KBM-7 (cell line): ENCODE results near the gene KLHL15.
"Not testable (repeated sequence)": the region's sequence is repeated elsewhere in the genome, so short reads cannot be mapped to it uniquely, and the experiment has no call there.

ENCODE experiments used
- DNase-seq: peaks from one replicate; pipeline ENCODE4 v3.0.0-alpha.2; 2015
- in situ Hi-C: fragments of 300-500 bp; cut with MboI; formaldehyde crosslinking; loops from 2 replicates; pipeline ENCODE4 v1.14.3; 2020; ENCODE audit warnings: low sequenced_read_pairs, low pct_unique_long_range_greater_than_20kb, mixed read lengths

KLHL15 gene

GRCh38 chrX:24020306-24020876 lies 6.6 kb downstream of the KLHL15 start:
- in situ Hi-C loops, result no loop called here
- no peak for DNase-seq

- in situ Hi-C loops, result no loop called here
- DNase-seq, result peak; percentile 21
These were observed 7.5 kb downstream of the KLHL15 start for GRCh38 chrX:24019448-24019847.

DNA sequence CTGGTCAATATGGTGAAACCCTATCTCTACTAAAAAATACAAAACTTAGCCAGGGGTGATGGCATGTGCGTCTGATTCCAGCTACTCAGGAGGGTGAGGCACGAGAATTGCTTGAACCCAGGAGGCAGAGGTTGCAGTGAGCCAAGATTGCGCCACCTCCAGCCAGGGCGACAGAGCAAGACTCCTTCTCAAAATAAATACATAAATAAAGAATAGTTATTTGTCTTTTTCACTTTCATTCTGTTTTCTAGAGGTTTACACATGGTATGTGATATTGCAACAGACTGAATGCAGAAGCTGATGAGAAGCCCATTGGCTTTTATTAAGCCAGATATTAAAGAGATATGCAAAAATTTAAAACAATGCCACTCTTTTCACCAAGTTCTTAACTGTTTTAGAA lies 8.2 kb downstream of the KLHL15 start:
- in situ Hi-C loops, result no loop called here
- DNase-seq, result no peak

- DNase-seq, result no peak
- in situ Hi-C loops, result no loop called here
These were observed 9.3 kb downstream of the KLHL15 start for GRCh38 chrX:24017674-24018073.

DNA sequence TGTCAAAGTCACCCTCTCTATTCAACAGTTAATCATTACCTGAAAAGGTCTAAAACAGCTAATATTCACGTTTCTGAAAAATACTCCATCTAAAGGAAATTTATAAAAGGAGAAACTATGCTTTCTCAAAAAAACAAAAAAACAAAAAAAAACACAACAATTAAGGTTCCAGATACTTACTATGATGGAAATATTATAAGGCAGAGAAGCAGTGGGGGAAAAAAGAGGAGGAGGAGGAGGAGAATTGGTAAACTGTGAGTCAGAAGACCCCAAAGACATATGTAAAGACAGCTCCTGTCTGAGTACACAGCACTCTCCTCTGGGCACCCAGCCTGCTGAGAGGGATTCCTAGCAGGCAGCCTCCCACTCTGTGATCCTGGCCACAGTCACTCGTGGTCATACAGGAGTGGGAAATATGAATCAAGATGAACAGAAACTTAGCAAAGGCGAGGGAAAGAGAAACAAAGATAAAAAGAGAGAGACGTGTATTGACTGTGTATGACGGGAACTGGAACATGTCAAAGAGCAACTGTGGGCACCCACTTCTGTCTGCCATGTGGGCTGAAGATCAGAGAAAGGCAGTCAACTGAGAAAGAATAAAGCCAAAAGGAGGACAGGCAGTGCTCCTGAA lies 12.5 kb downstream of the KLHL15 start:
- in situ Hi-C loops, result no loop called here
- no peak for DNase-seq

DNA sequence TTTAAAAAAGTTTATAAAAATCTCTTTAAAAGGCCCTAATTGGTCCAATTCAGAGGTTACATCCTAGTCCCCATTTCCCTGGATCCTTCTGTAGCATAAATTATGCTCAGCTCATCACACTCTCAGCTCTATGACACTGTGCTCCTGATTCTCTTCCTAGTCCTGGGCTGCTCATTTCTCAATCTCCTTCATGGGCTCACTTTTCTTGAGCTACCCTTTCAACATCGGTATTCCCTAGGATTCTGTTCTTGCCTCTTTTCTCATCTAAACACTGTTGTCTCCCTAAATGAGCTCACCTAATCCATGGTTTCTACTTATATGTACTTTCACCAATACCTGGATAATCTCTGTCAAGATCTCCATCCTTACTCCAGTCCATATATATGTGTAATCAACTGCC lies 14.7 kb downstream of the KLHL15 start:
- in situ Hi-C loops, result no loop called here
- no peak for DNase-seq

DNA sequence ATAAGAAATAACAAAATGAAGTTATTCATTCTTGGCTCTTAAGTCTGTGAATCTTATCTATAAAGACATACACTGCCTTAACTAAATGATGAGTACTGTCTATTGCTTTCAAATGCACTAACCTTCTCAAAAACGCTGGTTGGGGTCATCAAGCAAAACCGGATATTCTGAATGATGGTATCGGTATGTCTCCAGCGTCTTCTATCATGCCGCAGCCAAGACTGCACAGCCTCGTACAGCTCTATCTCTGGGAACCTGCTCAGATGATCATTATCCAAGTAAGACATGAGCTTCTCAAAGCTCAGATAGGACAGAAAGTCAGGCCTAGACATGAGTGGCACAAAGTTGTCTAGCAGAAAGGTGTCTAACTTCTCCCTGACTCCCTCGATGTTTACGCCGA lies 21.1 kb downstream of the KLHL15 start:
- no peak for DNase-seq
- in situ Hi-C loops, result no loop called here

DNA sequence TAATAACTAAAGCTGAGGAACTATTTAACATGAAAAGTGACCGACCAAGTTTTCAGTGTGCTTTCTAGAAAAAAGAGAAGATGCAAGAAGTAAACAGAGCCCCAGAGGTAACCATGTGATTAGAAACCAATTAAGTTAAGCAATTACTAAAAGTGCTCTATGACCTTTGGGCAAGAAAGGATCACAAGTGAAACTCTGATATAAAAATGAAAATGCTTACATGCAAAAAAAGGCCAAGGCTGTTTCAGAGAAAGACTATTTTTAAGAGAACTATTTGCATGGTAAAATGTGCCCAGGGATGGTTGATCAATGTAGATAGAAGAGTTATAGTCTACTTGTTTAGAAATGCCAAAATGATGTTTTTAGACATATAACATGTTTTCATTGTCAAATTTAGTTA lies 22.0 kb downstream of the KLHL15 start:
- DNase-seq, result no peak
- in situ Hi-C loops, result no loop called here

DNA sequence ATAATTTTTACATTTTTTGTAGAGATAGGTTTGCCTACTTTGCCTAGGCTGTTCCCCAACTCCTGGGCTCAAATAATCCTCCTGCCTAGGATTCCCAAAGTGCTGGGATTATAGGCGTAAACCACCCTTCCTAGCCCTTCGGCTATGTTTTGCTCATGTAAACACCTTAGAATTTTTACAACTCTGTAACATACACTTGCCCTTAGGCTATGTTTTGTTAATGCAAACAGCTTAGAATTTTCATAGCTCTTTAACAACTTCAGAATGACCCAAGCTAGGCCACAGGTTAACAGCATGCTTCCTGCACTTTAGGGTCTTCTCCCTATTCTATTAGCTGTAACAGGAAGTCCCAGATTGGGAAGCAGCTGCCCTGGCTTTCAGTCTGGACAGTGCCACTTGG lies 24.2 kb downstream of the KLHL15 start:
- DNase-seq, result no peak
- in situ Hi-C loops, result no loop called here

GRCh38 chrX:24002167-24002566 lies 24.8 kb downstream of the KLHL15 start:
- DNase-seq, result no peak
- in situ Hi-C loops, result no loop called here

GRCh38 chrX:23999671-24000070 lies 27.3 kb downstream of the KLHL15 start:
- in situ Hi-C loops, result no loop called here
- no peak for DNase-seq

DNA sequence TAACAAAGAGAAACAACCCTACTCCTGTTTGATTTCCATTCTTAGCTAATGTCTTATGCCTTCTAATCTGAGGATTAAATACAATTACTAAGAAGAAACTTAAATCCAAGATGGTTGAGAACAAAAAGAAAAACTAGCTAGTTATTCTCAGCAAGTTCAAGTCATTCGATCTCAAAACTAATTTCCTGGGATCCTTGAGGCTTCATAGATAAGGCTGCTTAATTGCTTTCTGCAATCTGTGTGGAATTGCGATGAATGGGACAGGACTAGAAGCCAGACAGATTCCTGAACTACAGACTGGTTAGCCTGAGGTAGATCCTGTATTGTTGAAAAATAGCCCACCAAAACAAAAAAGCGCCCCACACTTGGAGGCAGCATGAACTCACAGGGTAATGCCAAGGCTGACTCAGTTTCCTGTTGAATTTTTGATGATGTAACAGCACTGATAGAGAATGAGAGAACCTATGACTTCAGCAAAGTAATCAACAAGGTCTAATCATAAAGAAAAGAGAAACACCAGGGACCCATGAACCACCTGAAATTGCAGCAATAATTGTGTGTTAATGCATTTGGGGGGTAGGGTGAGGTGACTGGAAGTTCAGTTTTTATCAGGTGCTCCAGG lies 33.9 kb downstream of the KLHL15 start:
- in situ Hi-C loops, result no loop called here
- no peak for DNase-seq

DNA sequence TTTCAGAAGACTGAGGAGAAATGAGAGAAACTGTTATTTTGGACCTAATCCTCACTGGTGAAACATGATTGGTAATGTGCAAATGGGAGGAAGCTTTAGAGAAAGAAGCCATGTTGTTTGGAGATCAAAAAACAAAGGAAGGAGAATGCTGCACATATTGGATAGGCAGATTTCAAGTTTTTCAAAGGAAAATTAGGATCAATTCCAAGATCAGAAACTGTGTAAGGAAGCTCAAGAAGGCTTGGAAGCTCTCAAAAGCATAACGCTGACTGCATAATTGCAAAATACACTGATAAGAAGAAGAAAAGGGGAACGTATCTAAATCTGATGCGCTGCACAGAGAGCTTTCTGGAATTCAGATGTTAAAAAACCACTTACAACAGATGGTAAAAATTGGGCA lies 34.6 kb downstream of the KLHL15 start:
- DNase-seq, result no peak
- in situ Hi-C loops, result no loop called here

GRCh38 chrX:23990455-23990854 lies 36.5 kb downstream of the KLHL15 start:
- DNase-seq, result no peak
- in situ Hi-C loops, result no loop called here

DNA sequence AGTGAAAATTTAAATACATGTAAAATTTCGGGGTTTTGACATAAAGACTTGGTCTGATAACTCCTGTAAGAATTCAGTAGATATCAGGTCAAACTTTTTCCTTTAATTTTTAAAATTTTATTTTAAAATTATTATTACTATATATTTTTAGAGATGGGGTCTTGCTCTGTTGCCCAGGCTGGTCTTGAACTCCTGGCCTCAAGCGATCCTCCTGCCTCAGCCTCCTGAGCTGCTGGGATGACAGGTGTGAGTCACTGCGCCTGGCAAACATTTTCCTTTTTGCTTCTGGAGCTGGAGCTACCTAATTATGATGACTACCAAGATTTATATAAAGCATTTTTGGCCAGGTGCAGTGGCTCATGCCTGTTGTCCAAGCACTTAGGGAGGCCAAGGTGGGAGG lies 37.3 kb downstream of the KLHL15 start:
- in situ Hi-C loops, result no loop called here
- DNase-seq, result no peak

- in situ Hi-C loops, result no loop called here
- DNase-seq, result no peak
These were observed 44.1 kb downstream of the KLHL15 start for GRCh38 chrX:23982891-23983290.

DNA sequence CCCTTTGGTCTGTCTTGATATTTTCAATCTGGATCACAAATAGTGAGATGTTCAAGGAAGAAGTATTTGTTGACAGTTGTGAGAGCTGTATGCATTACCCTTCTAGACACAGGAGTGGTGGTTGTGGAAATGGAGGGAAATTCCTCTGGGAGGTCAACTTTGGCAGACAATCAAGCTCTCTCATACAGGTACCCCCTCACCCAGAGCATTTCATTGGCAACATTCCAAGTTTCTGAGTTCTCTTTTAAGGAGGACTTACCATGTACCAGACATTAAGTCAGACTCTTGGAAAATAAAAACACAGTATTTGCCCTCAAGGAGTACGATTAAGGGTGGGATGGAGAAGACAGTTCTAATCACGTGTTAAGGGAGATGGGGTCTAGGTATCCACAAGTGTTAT lies 45.3 kb downstream of the KLHL15 start:
- in situ Hi-C loops, result no loop called here
- DNase-seq, result no peak

GRCh38 chrX:23981222-23981621 lies 45.8 kb downstream of the KLHL15 start:
- no peak for DNase-seq

DNA sequence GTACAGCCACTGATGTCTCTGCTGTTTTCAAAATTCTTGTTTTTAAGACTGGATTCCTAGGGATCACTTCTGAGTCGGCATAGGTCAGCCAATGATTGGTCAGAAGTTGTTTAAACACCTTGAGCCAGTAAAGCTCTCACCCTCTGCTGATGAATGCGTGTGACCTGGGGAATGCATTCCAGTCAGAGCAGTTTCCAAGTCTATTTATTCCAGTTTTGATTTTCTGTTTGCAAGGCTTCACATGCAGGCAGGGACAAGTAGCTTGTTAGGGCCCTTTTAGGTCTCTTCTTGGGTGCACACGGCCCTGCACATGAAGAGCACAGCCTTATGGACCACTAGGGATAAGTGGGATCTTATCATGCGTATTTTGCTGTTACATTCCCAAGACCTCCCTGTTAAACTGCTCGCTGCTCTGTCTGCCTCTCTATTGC lies 47.0 kb downstream of the KLHL15 start:
- in situ Hi-C loops, result no loop called here
- no peak for DNase-seq

More at GRCh38 chrX:23981222-23981621, 45.8 kb downstream of the KLHL15 start:
- in situ Hi-C loops, result no loop called here

GRCh38 chrX:23978491-23978890 lies 48.5 kb downstream of the KLHL15 start:
- DNase-seq, result no peak
- in situ Hi-C loops, result no loop called here

GRCh38 chrX:23965630-23966029 lies 61.4 kb downstream of the KLHL15 start:
- in situ Hi-C loops, result not testable (repeated sequence)

More at GRCh38 chrX:23965630-23966029, 61.4 kb downstream of the KLHL15 start:
- not testable (repeated sequence) for DNase-seq
